GM06990 (cell line): ENCODE results near the gene MIF4GD.

Experiments used
- DNase-seq: peaks from one replicate; pipeline ENCODE4 v3.0.0-alpha.2; 2011; ENCODE audit not compliant: insufficient read length; ENCODE audit errors: extremely low read depth
- H3K27me3 ChIP-seq: replicated peaks from 2 replicates; pipeline ENCODE4 v1.6.0; 2011; ENCODE audit warnings: low read length; ENCODE audit not compliant: control insufficient read depth, insufficient read depth
- H3K36me3 ChIP-seq: 2 replicates; pipeline ENCODE4 v1.5.1; 2011; ENCODE audit warnings: low read length; ENCODE audit not compliant: control insufficient read depth, insufficient read depth
- H3K4me3 ChIP-seq: replicated peaks from 2 replicates; pipeline ENCODE4 v1.5.1; 2011; ENCODE audit warnings: low read depth, mild to moderate bottlenecking, control low read depth, low read length
- TF ChIP-seq, protein P1 (sequence below): IDR thresholded peaks from 2 replicates; pipeline ENCODE4 v1.5.1; 2011; ENCODE audit warnings: low read length, control low read depth, mild to moderate bottlenecking, inconsistent platforms; ENCODE audit not compliant: insufficient read depth, poor library complexity, severe bottlenecking

Gene MIF4GD, protein sequence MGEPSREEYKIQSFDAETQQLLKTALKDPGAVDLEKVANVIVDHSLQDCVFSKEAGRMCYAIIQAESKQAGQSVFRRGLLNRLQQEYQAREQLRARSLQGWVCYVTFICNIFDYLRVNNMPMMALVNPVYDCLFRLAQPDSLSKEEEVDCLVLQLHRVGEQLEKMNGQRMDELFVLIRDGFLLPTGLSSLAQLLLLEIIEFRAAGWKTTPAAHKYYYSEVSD

DNA sequence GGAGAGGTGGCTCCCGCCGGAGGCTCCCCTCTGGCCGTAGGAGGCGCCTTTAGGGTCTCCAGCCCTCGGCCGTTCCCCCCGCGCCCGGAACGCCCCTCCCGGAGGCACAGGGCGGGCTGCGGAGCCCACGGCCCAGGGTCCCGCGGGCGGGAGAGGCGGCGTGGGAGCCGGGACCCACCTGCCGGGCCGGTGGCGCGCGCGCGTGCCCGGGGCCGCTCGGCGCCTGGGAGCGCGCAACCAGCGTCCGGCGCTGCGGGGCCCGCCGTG lies at the start of gene MIF4GD:
MIF4GD (minus strand) TSS at position 266 of the 267 bp plus-strand sequence. CDS start 1,036 bp downstream, outside the sequence.
- TF ChIP-seq, protein P1, sequence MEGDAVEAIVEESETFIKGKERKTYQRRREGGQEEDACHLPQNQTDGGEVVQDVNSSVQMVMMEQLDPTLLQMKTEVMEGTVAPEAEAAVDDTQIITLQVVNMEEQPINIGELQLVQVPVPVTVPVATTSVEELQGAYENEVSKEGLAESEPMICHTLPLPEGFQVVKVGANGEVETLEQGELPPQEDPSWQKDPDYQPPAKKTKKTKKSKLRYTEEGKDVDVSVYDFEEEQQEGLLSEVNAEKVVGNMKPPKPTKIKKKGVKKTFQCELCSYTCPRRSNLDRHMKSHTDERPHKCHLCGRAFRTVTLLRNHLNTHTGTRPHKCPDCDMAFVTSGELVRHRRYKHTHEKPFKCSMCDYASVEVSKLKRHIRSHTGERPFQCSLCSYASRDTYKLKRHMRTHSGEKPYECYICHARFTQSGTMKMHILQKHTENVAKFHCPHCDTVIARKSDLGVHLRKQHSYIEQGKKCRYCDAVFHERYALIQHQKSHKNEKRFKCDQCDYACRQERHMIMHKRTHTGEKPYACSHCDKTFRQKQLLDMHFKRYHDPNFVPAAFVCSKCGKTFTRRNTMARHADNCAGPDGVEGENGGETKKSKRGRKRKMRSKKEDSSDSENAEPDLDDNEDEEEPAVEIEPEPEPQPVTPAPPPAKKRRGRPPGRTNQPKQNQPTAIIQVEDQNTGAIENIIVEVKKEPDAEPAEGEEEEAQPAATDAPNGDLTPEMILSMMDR, result no peak
- Histone ChIP-seq H3K27me3 (no peaks in the 10 kb centered on the region), H3K4me3 (peak within 1 kb of the TSS; percentile 93), H3K36me3 (peaks cover 24% of the 10 kb centered on the region)
- no peak for DNase-seq

DNA sequence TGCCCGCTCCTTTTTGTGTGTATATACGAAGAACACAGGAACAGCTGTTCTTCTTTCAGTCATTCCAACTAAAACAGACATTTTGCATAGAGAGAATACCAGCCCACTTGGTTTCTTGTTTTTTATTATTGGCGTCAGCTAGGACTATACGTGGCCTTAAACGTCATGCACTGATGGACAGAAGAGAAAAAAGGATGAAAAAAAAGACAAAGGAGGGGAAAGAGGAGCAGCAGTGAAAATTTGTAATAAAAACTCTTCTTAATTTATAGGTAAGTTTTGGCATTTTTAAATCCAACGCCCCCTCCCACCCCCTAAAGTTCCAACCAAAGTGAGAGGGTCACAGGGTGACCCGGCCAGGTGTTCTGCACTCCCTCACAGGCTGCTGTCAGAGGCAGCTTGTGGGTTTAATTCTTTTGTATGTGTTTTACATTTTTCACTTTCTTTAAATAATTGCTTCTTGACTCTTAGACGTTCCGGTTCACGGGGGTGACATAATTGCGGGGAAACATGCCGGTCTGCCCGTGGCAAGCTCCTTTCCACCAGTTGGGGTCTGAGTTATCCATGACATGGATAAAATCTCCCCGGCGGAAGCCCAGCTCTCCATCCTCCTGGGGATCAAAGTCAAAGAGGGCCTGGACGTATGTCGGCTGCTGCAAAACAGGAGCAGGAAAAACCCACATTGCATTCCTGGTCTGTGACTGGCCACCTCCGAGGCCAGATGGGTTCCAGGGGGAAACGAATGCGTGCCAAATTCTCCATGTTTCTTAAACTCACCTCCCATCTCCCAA lies 49.1 kb upstream of the MIF4GD start:
- Histone ChIP-seq H3K36me3 (peaks cover 14% of the 10 kb centered on the region), H3K4me3 (peak overlapping the region; percentile 27), H3K27me3 (no peaks in the 10 kb centered on the region)
- DNase-seq, result peak; percentile 75
- TF ChIP-seq, protein P1, result no peak

DNA sequence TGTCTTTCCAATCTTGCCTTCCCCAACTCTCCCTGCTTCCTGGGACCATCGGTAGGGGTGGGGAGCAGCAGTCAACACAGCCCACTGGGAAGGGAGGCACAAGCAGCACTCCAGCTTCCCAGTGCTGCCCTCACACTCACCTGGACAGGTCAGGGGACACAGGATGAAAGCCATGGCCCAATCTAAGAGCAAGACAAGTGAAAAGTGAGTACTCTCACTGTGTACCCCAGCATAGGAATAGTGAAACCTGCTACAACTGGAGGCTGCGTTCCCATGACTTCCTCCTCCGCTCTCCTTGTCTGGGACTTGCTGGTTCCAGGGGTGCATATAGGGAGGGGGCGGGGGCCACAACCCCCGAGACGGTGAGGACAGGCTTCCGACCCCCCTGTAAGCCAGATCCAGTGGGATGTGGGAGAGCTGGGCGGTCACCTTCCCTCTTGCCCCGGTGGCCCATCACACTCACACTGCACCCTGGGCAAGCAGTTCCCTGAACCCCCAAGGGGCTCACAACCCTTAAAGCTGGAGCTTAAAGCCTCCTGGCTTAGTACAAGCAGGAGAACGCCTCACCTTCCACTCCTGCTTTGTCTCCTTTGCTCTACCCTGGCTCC lies 47.7 kb upstream of the MIF4GD start:
- no peak for DNase-seq
- TF ChIP-seq, protein P1, result no peak
- H3K36me3 ChIP-seq, result peaks cover 14% of the 10 kb centered on the region
- H3K27me3 ChIP-seq, result no peaks in the 10 kb centered on the region
- H3K4me3 ChIP-seq, result no peak overlapping the region

DNA sequence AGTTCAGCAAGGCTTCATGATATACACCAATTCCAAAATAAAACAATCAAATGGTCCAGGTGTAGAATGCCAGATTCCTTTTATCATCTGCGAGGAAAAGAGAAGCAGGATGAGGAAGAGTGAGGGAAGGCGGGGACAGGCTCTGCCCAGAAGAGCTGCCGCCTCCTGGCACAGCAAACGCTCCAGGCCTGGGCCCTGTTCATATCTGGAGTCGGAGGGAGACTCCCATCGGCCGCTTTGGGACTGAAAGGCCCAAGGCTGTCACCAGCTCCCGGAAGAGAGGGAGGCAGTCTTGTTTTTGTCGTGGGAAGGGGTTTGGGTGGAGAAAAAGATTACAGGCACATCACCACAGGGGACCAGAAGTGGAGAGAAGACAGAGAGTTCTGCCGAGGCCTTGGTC lies 47.2 kb upstream of the MIF4GD start:
- Histone ChIP-seq H3K27me3 (no peaks in the 10 kb centered on the region), H3K4me3 (no peak overlapping the region), H3K36me3 (peaks cover 14% of the 10 kb centered on the region)
- TF ChIP-seq, protein P1, result no peak
- no peak for DNase-seq

DNA sequence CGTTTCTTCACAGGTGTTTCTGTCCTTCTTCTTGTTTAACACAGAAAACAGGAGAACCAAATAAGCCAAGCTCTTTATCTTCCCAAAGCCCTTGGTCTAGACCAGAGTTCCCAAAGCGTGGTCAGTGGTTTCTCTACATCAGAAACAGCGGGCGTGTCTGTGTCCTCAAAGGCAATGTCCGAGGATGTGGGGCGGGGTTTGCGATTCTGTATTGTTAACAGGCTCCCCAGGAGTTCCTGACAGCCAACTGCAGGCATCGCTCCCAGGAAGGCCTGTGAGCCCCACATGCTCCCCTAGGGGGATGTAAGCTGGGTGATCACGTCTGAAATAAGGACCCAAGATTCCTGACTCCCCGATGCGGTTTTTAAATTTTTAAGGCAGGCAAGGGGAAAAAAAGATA lies 46.6 kb upstream of the MIF4GD start:
- TF ChIP-seq, protein P1, result no peak
- Histone ChIP-seq H3K4me3 (no peak overlapping the region), H3K27me3 (no peaks in the 10 kb centered on the region), H3K36me3 (peaks cover 14% of the 10 kb centered on the region)
- no peak for DNase-seq
